GM20000 (cell line): Measurements from ENCODE around the gene B3GALT4.
"Not testable (repeated sequence)": the region's sequence is repeated elsewhere in the genome, so short reads cannot be mapped to it uniquely, and the experiment has no call there.

Experiments
- DNase-seq: peaks from one replicate; pipeline ENCODE4 v3.0.0; 2012; ENCODE audit warnings: low spot score
- CTCF ChIP-seq: IDR thresholded peaks from 2 replicates; pipeline ENCODE4 v1.5.1; 2012; ENCODE audit warnings: mild to moderate bottlenecking, control low read depth; ENCODE audit errors: extremely low read depth, missing control alignments

B3GALT4 gene

GRCh38 chr6:33278392-33278741 lies 1.4 kb downstream of the B3GALT4 start:
- TF ChIP-seq CTCF: no peak
- no peak for DNase-seq

- no peak for TF ChIP-seq CTCF
- no peak for DNase-seq
Observed at GRCh38 chr6:33278810-33279209, 1.9 kb downstream of the B3GALT4 start.

- no peak for TF ChIP-seq CTCF
- DNase-seq: no peak
Observed at GRCh38 chr6:33279257-33279695, 2.4 kb downstream of the B3GALT4 start.

- DNase-seq: no peak
- no peak for TF ChIP-seq CTCF
Observed at GRCh38 chr6:33279971-33280511, 3.1 kb downstream of the B3GALT4 start.

- no peak for TF ChIP-seq CTCF
- DNase-seq: no peak
Observed at GRCh38 chr6:33280539-33280938, 3.6 kb downstream of the B3GALT4 start.

DNA sequence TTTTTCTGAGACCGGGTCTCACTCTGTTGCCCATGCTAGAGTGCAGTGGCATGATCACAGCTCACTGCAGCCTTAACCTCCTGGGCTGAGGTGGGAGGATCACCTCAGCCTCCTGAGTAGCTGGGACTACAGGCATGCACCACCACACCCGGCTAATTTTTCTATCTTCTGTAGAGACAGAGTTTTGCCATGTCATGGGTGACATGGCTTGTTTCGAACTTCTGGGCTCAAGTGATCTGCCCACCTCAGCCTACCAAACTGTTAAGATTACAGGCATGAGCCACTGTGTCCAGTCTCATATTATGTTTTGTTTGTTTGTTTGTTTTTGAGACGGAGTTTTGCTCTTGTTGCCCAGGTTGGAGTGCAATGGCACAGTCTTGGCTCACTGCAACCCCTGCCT lies 8.3 kb downstream of the B3GALT4 start:
- not testable (repeated sequence) for DNase-seq

- no peak for TF ChIP-seq CTCF
- DNase-seq: no peak
Observed at GRCh38 chr6:33286946-33287914, 10.3 kb downstream of the B3GALT4 start.
